NOMO-1 treated with DMSO at 0.1 percent for 48 hours (cell line): Measurements from ENCODE around the gene MAP4K4.
A peak's percentile ranks its signal among the peaks of the same experiment; 100 is the strongest.

ENCODE experiments used
- DNase-seq: peaks from one replicate; lab custom pipeline; 2025; ENCODE audit not compliant: unreplicated experiment; lab: John Stamatoyannopoulos, UW

Gene MAP4K4

DNA sequence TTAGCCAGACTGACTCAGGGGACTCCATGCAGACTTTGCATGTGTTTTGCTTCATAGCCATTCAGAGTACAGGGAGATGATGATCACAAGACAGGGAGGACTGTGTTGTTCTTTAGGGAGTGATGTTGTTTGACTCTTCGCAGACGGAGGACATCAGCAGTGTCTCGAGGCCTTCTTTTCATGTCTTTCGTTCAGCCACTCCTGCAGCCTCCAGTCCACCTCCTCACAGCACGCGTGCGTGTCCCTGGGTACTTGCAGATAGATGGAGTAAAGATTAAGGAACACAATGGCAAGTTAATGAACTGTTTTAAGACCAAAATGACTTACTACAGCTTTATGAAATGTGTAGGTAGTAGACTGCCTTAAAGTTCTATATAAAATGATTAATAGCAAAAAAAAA lies 114.7 kb downstream of the MAP4K4 start:
- no peak for DNase-seq

DNA sequence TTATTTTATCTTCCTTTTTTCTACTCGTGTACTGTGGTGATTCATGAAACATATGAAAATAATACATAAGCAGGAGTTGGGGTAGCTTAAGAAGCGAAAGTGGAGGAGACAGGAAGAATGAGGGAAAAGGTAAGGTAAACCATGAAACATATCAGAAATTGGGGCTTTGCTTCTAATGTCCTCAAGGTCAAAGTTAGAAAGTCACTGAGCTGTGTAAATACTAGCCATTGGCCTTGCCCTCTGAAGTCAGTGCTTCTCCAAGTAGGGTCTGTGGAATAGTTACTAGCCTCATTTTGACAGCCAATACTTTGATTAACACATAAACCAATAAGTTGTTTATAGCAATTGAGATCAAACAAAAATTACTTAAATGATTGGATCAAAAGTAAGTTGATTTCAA lies 117.2 kb downstream of the MAP4K4 start:
- no peak for DNase-seq

DNA sequence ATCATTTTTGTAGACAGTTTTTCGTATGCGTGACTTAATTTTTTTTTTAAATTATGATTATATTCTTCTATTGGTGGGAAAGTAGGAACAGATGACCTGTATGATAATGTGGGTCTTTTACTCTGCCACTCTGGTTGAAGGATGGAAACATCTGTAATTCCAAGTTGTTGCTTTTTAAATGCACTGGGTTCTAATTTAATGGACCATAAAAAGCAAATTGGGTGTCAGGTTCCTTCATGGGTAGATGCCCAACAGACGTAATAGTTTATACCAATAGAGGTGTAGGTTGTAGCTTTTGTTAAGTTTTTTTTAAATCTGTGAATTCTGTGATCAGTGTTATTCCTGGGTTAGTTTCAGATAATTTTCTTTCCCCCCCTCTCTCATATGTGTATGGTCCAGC lies 117.6 kb downstream of the MAP4K4 start:
- no peak for DNase-seq

DNA sequence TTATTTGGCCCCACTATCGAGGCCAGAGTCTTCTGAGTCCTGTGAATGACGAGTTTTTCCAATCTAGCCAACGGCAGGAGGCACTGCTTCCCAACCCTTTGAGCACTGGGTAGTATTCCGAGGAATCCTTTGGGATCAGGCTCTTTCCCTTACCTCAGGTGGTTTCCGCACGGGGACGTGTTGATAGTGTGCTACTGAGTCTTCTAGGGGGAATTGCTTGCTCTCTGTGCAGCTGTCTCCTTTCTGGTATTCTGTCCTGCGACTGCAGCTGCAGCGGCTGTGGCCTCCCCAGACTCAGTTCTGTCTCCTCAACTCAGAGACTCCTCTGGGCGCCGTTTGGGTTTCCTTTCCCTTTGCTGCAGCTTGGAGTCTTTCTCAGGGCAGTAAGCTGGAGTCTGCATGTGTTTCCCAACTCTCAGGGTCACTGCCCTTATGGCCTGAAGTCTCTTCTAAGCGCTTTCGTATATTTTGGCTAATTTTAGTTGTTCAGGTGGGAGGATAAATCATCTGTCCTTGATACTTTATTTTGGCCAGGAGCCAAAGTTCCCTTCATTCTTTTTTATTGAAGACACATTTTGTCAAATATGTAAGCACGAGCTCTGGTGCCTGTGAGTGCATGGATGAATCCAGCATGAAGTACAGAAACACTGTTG lies 118.4 kb downstream of the MAP4K4 start:
- DNase-seq = no peak

DNA sequence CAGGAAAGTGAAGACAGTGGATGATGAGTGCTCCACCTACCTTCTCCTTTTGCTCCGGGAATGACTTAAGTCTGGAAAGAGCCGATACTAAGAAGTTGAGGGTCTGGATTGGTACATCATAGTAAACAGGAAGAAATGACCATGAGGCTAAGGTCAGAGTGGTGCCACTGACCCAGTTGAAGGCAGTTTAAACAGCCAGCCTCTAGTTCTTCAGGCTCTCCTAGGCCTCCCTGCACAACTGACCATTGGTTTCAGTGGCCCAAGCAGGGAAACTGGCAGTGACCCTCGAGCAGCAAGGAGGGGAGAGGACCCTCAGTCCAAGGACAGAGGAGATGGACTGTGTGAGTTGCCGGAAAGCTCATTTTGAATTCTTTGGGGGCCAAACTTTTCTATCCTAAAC lies 119.1 kb downstream of the MAP4K4 start:
- no peak for DNase-seq

DNA sequence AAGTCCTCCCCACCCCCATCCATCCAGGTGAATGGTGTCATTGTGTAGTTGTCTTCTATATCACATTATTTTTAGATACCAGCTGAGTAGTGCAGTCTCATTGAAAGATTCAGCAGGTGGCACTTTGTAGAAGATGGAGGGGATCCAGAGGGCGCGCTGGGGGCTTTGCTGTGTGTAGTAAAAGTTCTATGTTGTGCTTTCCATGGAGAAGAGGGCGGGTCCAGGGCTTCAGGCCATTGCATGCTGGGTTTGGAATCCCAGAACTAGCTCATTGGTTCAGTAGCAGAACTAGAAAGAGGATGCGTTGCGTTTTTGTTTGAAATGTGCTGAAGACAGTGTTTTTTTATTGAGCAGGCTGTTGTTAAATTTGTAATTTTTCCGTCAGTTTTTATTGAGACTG lies 120.0 kb downstream of the MAP4K4 start:
- no peak for DNase-seq

DNA sequence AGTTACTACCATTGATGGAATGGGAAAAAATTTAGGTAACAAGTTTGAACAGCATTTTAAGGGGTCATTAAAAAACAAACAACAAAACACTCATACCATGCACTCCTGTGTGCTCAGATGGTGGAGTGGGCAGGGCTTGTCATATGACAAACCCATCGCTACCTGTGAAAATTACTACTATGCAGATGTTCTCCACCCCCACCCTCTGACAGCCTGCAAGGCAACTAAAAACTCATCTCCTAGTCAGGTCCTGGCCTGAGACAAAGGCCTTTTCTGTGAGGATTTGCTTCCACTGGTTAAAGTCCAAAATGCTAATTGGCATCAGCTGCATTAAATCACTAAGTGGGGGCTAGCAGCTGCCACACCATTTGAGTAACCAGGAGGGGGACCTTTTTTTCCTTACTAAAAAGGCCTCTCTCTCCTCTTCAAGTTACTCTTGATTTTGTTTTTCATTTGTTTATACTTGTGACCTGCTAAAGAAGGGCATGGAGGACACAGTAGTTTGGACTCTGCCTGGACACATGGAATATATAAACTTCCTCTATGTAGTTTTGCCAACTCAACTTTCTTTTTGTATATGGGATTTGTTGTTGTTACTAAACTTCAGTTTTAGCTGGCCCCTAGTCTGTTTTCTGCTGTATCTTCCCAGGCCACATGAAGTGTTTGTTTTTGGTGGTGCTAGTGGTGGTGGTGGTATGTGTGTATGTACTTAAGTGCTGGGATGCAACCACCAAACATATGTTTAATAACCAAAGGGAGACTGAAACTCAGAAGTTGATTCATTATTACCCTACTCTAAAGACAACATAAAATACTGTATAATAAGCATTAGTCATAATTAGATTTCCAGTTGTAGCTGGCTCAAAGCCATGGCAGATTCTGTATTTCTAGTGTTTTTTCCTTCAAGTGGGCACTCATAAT lies 121.3 kb downstream of the MAP4K4 start:
- DNase-seq = no peak

DNA sequence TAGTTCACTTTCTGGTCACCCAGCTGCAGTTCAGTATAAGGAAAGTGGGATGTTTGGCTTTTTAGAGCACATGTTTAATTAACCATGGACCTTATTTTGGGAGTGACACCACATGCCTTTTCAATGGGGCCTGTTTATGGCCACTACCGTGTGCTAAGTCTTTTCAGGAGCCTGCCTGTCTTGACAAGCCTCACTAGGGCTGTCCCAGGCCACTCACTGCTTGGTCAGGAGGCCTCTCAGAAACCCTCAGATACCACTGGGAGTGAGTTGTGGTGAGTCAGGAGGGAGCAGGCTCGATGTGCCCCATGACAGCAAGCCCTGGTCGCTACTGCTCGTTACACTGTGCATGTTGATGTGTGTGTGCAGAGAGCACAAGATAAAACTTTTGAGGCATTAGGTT lies 123.0 kb downstream of the MAP4K4 start:
- no peak for DNase-seq

DNA sequence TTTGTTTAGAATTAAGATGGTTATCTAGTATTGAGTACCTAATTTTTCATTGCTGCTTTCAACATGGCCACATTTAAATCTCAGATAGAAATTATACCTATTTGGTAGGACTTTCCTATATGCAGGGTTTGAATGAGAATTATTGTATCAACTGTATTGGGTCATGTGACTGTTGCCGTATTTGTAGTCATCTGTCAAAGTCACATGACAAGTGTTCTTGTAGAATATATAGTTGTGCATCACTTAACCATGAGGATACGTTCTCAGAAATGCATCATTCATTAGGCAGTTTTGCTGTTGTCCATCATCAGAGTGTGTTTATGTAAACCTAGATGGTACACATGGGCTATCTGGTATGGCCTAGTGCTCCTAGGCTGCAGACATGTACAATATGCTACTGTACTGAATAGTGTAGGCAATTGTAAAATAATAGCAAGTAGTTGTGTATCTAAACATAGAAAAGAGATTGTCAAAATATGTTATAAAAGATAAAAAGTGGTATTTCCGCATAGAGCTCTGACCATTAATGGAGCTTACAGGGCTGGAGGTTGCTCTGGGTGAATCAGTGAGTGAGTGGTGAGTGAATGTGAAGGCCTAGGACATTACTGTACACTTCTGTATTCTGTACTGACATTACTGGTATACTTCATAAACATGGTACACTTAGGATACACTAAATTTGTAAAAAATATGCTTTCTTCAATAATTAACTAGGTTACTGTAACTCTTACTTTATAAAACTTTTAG lies 123.7 kb downstream of the MAP4K4 start:
- no peak for DNase-seq

DNA sequence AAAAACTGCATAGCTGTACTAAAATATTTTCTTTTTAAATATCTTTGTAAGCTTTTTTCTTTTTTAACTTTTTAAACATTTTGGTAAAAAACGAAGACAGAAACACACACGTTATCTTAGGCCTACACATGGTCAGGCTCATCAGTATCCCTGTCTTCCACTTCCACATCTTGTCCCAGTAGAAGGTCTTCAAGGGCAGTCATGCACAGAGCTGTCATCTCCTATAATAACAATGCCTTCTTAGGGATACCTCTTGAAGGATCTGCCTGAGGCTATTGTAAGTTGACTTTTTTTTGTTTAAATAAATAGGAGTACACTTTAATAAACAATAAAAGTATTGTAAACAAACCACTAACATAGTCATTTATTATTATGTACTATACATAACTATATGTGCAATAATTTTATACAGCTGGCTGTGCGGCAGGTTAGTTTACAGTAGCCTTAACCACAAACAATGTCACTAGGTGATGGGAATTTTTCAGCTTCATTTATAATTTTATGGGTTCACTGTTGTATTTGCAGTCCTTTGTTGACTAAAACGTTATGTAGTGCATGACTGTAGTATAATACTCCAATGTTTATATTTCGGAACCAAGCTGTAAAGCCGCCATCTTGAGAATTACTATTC lies 124.4 kb downstream of the MAP4K4 start:
- no peak for DNase-seq

DNA sequence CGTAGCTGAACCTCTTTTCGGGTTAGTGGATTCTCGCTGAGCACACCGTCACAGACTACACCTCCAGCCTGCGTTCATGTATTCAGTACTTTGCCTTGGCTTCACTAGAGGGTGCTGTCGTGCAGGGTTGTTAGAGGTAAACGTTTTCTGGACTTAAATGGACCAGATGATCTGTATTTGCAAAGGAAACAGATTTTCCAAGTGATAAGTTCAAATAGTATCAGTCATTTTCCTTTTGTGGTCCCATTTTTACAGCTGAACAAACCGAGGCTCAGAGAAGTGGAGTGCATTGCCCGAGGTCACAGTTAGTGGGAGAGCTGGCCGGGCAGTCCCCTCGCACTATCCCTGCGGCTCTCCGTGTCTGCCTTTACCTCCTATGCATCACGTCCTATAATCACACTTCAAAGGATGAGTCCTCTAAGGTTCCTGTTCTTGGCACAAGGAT lies 125.9 kb downstream of the MAP4K4 start:
- DNase-seq = peak; percentile 5

DNA sequence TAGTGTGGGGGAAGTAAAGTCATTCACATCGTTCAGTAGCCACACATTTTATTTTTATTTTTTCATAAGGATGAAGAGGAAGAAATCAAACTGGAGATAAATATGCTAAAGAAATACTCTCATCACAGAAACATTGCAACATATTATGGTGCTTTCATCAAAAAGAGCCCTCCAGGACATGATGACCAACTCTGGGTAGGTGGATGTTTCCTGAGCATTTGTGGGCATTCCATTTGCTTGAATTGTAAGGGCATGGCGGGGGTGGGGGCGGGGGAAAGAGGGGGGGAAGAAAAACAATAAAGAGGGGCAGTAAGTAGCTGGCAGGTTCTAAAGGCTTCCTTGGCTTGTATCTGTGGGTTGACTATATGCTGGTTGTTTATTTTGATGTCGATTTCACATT lies 126.4 kb downstream of the MAP4K4 start:
- DNase-seq = no peak

DNA sequence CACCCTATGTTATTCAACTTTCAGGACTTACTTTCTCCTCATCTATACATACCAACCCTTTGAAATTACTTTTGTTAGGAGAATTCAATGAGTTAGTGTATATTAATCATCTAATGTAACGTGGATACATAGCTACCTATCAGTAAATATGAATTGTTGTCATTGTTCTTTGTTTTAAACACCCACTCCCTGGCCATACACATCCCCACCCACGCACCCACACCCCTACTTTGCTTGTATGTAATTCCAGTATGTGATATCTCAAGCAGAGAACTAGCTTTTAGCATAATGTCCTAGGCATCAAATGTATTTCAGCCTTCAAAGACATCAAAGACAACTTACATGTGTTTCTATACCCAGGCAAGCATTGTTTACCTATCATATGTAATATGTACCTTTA lies 129.2 kb downstream of the MAP4K4 start:
- no peak for DNase-seq

DNA sequence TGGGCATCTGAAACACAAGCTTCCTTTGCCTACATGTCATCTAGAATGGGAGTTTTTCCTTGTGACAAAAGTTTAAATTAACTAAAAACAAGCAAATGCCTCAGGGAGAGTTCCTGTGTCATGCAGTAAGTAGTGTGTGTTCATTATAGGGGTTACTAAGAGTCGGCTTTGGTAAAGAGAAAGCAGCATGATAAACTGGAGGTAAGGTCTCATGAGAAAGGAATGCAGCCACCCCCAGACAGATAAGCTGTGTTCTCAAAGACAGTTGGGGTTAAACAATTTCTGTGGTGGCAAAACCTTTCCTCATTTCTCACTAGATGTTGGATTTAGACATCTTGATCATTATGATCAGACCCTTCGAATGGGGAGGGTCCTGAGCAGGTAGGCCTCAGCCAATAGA lies 129.7 kb downstream of the MAP4K4 start:
- DNase-seq = no peak

DNA sequence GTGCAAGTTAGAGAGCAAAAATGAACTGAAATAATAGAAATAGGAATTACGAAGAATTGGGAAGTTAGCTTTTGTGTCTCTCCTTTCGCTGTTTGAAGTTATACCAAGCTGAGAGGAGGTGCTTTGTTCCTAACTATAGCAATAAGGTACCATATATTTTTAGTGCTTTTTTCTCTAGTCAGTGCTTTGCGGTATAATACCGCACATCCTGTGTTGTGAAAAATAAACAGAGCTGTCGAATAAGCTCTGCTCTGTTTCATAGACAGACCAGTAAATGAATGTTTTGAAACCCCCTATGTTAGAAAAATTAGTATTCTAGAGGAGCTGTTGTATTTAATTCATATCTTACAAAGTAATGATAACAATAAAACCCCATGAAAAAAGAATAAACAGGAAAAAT lies 130.8 kb downstream of the MAP4K4 start:
- peak; percentile 45 for DNase-seq

DNA sequence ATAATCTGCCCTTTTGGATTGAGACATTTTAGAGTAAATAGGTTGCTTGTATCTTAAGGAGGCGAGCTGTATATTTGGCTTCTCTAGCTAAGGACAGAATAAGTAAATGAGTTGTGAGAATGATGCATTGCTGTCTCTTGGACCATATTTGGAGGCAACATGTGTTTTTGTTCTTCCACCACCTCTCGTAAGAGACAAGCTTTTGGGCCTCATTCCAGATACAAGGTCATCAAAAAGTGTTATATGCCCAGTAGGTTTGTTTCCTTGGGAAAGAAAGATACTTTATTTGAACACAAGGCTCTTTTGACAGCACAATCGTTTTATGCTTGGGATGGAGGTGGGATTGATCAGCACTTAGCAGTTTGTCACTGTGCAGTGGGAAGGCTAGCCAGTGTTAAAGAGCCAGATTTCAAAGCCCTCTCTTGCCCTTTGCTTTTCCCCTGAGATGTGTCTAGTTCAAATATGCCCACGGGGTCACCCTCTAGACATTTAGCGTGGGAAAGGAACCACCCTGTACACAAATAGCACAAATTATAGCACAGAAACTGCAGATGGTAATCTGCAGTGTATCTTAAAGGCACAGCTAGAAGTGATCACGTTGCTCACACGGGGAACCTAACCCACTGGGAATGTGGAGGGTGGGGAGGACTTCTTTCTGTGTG lies 131.3 kb downstream of the MAP4K4 start:
- no peak for DNase-seq

DNA sequence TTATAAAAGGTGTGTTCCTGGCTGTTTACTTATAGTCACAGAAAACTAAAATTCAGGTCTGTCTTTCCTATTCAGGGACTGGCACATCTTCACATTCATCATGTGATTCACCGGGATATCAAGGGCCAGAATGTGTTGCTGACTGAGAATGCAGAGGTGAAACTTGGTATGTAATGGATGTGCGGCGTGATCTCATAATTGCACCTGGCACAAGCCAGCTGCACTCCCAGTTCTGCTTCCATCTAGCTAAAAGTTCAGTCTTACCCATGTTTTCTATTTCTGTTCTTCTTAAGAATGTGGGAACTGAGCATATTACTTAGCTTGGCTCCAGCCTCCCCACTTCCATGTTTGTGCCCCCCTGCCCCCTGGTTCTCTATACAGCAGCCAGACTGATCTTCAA lies 131.9 kb downstream of the MAP4K4 start:
- no peak for DNase-seq

DNA sequence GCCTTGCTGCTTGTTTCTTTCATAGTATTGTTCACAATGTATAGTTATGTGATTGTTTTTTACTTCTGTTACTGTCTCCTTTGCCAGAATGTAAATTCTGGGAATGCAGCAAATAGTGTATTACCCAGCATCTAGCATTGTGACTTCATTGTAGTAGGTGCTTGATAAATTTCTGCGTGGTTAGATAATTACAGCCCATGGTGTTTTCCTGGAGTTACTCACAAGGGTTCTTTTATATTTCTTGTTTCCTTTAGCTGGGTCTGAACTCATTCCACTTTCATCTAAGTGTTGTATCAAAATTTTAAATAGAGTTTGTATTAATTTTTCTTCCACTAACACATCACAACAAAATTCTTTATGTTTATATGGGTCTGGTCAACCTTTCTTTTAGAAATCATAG lies 132.6 kb downstream of the MAP4K4 start:
- DNase-seq = no peak

DNA sequence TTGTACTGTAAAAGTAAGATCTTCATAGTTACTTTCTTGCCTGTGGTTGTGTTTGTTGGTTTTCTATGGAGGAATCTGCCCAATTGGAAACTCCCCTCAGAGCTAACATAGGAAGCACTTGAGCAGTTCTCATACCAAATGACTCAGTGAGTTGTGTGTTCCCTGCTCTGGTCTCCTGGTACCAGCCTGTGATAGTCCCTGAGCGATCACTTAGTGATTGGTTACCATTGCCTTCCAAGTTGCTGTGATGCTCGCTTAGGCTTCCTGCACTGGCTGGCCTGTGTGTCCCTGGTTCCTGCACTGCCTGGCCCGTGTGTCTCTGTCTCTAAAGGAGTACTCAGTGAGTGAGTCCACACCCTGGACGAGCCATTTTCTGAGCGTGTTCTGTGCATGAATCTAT lies 133.0 kb downstream of the MAP4K4 start:
- DNase-seq = no peak

DNA sequence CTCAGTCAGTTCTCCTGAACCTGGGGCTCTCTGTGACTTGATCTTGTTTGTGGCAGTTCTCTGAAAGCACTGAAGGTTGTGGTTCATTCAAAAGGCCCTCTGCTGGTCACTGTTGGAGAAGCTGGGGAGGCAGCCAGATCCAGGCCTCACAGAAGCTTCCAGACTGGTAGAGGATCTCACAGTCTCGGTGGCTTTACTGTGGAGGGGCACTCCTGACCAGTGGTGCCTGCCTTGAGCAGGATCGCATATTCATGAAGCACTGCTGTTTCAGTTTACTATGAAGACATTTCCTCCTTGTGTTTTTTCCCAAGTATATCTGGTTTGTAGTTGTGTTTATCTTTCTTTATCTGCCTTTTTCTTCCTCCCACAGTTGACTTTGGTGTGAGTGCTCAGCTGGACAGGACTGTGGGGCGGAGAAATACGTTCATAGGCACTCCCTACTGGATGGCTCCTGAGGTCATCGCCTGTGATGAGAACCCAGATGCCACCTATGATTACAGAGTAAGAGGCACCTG lies 133.9 kb downstream of the MAP4K4 start:
- DNase-seq = peak; percentile 43

DNA sequence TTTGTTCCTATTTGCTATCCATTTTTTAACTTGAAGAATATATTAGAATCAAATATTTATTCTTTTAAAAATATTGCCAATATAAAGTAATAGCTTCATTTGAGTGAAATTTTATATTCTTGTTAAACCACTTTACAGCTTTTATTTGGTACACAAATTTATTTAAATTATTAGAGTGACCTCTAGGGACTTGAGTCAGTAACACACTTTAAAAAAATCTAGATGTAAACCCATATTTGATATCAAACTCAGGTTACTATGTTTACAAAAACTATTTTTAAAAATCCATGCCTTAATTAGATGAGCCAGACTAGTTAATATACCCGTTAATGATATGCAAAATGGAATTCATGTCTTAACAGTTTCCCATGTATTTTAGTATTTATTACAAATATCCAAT lies 134.6 kb downstream of the MAP4K4 start:
- DNase-seq = peak; percentile 10
